ACC112 (cell line): ENCODE results near the gene ANKRD11.
"Not testable (repeated sequence)": the region's sequence is repeated elsewhere in the genome, so short reads cannot be mapped to it uniquely, and the experiment has no call there.

Experiments
- H2AFZ ChIP-seq: fragments of 200-600 bp; sonication (generic); one replicate; pipeline ENCODE4 v1.6.0; 2017; ENCODE audit warnings: antibody characterized with exemption, low read length; ENCODE audit not compliant: unreplicated experiment
- H3K27ac ChIP-seq: fragments of 200-600 bp; sonication (generic); 2 replicates; pipeline ENCODE4 v1.5.1; 2014; ENCODE audit warnings: low read depth, mild to moderate bottlenecking, antibody characterized with exemption, low read length, moderate library complexity
- H3K27me3 ChIP-seq: fragments of 200-600 bp; sonication (generic); 2 replicates; pipeline ENCODE4 v1.6.1; 2014; ENCODE audit warnings: mild to moderate bottlenecking, antibody characterized with exemption, low read length, moderate library complexity, mixed read lengths; ENCODE audit not compliant: insufficient read depth
- H3K36me3 ChIP-seq: fragments of 200-600 bp; sonication (generic); 2 replicates; pipeline ENCODE4 v1.6.1; 2016; ENCODE audit warnings: mild to moderate bottlenecking, antibody characterized with exemption, low read length, moderate library complexity, mixed read lengths; ENCODE audit not compliant: insufficient read depth
- H3K4me1 ChIP-seq: fragments of 200-600 bp; sonication (generic); one replicate; pipeline ENCODE4 v1.6.1; 2016; ENCODE audit warnings: low read length, mixed read lengths; ENCODE audit not compliant: insufficient read depth, unreplicated experiment, control insufficient read depth
- H3K4me3 ChIP-seq: fragments of 200-600 bp; sonication (generic); 2 replicates; pipeline ENCODE4 v1.5.1; 2014; ENCODE audit warnings: mild to moderate bottlenecking, low read depth, low read length
- H3K79me2 ChIP-seq: fragments of 200-600 bp; sonication (generic); one replicate; pipeline ENCODE4 v1.6.0; 2016; ENCODE audit warnings: low read length; ENCODE audit not compliant: control insufficient read depth, unreplicated experiment, insufficient read depth

ANKRD11 gene

GRCh38 chr16:89383095-89384003 is 107.0 kb downstream of the ANKRD11 start:
- Histone ChIP-seq H3K4me1 (peaks cover 9% of the 10 kb centered on the region), H3K36me3 (no peaks in the 10 kb centered on the region), H2AFZ (no peak overlapping the region), H3K27me3 (no peaks in the 10 kb centered on the region), H3K79me2 (peaks cover 94% of the 10 kb centered on the region), H3K4me3 (no peak overlapping the region), H3K27ac (no peak overlapping the region)

- not testable (repeated sequence) for H3K4me1 ChIP-seq, H3K4me3 ChIP-seq, H2AFZ ChIP-seq, H3K36me3 ChIP-seq, H3K27ac ChIP-seq, H3K27me3 ChIP-seq
- peaks cover 94% of the 10 kb centered on the region for H3K79me2 ChIP-seq
These were observed 107.8 kb downstream of the ANKRD11 start for GRCh38 chr16:89382555-89382954.

GRCh38 chr16:89381788-89382187 is 108.6 kb downstream of the ANKRD11 start:
- Histone ChIP-seq H2AFZ (no peak overlapping the region), H3K4me1 (peaks cover 9% of the 10 kb centered on the region), H3K79me2 (peaks cover 97% of the 10 kb centered on the region), H3K27ac (no peak overlapping the region), H3K27me3 (no peaks in the 10 kb centered on the region), H3K4me3 (no peak overlapping the region), H3K36me3 (peaks cover 7% of the 10 kb centered on the region; the same call in 1 of the 2 replicates)

- Histone ChIP-seq H3K79me2 (peaks cover 97% of the 10 kb centered on the region), H3K36me3 (peaks cover 9% of the 10 kb centered on the region; the same call in 1 of the 2 replicates), H3K4me1 (peaks cover 9% of the 10 kb centered on the region), H3K4me3 (no peak overlapping the region), H3K27ac (no peak overlapping the region), H2AFZ (no peak overlapping the region), H3K27me3 (no peaks in the 10 kb centered on the region)
These were observed 109.7 kb downstream of the ANKRD11 start for GRCh38 chr16:89380681-89381080.

- H3K36me3 ChIP-seq, result peaks cover 13% of the 10 kb centered on the region; the same call in 1 of the 2 replicates
- no peak overlapping the region for H2AFZ ChIP-seq
- H3K27ac ChIP-seq, result no peak overlapping the region
- H3K27me3 ChIP-seq, result no peaks in the 10 kb centered on the region
- H3K4me1 ChIP-seq, result peaks cover 9% of the 10 kb centered on the region
- H3K4me3 ChIP-seq, result no peak overlapping the region
- peaks cover 98% of the 10 kb centered on the region for H3K79me2 ChIP-seq
These were observed 111.2 kb downstream of the ANKRD11 start for GRCh38 chr16:89378947-89379771.

GRCh38 chr16:89377453-89377848 is 112.9 kb downstream of the ANKRD11 start:
- no peak overlapping the region for H3K27ac ChIP-seq
- no peaks in the 10 kb centered on the region for H3K4me1 ChIP-seq
- H3K79me2 ChIP-seq, result peaks cover 96% of the 10 kb centered on the region
- peaks cover 13% of the 10 kb centered on the region; the same call in 1 of the 2 replicates for H3K36me3 ChIP-seq
- no peak overlapping the region for H3K4me3 ChIP-seq
- H2AFZ ChIP-seq, result no peak overlapping the region
- H3K27me3 ChIP-seq, result no peaks in the 10 kb centered on the region

- H3K4me3 ChIP-seq, result no peak overlapping the region
- no peak overlapping the region for H3K27ac ChIP-seq
- H2AFZ ChIP-seq, result no peak overlapping the region
- H3K4me1 ChIP-seq, result no peaks in the 10 kb centered on the region
- peaks cover 97% of the 10 kb centered on the region for H3K79me2 ChIP-seq
- H3K36me3 ChIP-seq, result peaks cover 13% of the 10 kb centered on the region; the same call in 1 of the 2 replicates
- no peaks in the 10 kb centered on the region for H3K27me3 ChIP-seq
These were observed 113.4 kb downstream of the ANKRD11 start for GRCh38 chr16:89376812-89377452.

GRCh38 chr16:89375686-89376085 is 114.7 kb downstream of the ANKRD11 start:
- Histone ChIP-seq H3K36me3 (peaks cover 13% of the 10 kb centered on the region; the same call in 1 of the 2 replicates), H3K27me3 (no peaks in the 10 kb centered on the region), H3K4me3 (no peak overlapping the region), H3K27ac (no peak overlapping the region), H3K4me1 (no peaks in the 10 kb centered on the region), H3K79me2 (peaks cover 97% of the 10 kb centered on the region), H2AFZ (no peak overlapping the region)

- Histone ChIP-seq H3K27ac (no peak overlapping the region), H2AFZ (no peak overlapping the region), H3K4me1 (no peaks in the 10 kb centered on the region), H3K36me3 (peaks cover 13% of the 10 kb centered on the region; the same call in 1 of the 2 replicates), H3K79me2 (peaks cover 97% of the 10 kb centered on the region), H3K4me3 (no peak overlapping the region), H3K27me3 (no peaks in the 10 kb centered on the region)
These were observed 115.3 kb downstream of the ANKRD11 start for GRCh38 chr16:89375021-89375420.

- H3K4me1 ChIP-seq, result no peaks in the 10 kb centered on the region
- no peak overlapping the region for H3K27ac ChIP-seq
- peaks cover 97% of the 10 kb centered on the region for H3K79me2 ChIP-seq
- no peak overlapping the region for H2AFZ ChIP-seq
- peaks cover 13% of the 10 kb centered on the region; the same call in 1 of the 2 replicates for H3K36me3 ChIP-seq
- no peak overlapping the region for H3K4me3 ChIP-seq
- no peaks in the 10 kb centered on the region for H3K27me3 ChIP-seq
These were observed 115.9 kb downstream of the ANKRD11 start for GRCh38 chr16:89374393-89374960.
